Stimulated activated CD8-positive, alpha-beta memory T cell treated with anti-CD3 and anti-CD28 coated beads, Interleukin-12 subunit alpha, Interleukin-12 subunit beta, amount 100 ng/mL, for 4 hours (primary cell): ENCODE data around the gene EHD1.

Experiments used
- DNase-seq: peaks from one replicate; pipeline ENCODE4 v3.0.0-alpha.2; 2020; ENCODE audit warnings: low read depth

Gene EHD1

DNA sequence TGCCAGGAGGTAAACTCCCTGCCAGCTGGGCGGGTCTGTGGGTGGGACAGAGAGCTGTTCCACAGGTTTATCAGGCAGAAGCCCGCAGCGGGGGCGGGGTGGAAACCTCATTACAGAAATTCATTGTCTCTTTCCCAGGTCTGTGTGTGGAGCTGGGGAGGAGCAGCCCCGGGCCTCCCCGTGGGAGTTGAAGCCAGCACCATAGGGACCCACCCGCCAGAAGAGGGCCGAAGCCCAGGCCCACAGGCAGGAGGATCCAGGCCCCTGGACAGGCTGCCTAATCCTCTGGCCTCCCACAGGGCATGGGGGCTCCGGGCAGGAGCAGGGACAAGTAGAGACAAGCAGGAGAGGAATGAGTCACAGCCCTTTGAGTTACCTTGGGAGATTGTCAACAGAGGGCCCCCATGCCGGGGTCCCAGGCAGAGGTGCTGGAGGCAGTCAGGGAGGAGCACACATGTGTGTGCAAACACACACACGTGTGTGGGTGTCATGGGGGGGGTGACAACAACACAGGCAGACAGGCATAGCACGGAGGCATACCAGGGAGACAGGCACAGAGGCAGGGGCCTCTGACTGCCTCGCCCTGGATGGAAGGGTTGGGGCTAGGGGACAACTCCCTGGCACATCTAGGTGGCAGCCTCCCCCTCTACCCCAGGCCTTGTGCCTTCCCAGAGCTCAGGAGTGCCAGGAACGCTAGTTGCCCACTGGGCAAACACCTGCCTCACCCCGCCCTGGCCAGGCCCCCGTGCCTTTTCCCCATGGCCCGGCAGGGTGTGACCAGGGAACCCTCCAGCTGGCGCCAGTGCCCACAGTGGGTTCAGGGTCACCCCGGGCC lies 35.4 kb downstream of the EHD1 start:
- DNase-seq: no peak

DNA sequence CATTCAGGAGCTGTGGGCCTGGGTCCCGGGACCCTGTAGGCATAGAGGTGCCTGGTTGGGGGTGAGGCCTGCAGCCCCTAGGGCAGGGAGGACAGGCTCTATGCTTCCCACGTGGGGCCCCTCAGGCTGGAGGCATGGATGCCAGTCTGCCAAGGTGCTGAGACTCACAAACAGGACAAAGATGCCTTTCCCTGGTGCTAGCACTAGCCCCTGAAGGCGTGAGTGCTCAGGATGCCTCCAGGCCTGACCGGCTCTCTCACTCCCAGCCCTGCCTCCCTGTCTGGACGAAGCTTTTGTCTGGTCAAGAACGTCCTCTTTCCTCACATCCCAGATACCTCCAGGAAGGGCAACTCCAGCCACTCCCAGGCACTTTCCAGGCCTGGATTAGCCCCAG lies 36.1 kb downstream of the EHD1 start:
- no peak for DNase-seq

DNA sequence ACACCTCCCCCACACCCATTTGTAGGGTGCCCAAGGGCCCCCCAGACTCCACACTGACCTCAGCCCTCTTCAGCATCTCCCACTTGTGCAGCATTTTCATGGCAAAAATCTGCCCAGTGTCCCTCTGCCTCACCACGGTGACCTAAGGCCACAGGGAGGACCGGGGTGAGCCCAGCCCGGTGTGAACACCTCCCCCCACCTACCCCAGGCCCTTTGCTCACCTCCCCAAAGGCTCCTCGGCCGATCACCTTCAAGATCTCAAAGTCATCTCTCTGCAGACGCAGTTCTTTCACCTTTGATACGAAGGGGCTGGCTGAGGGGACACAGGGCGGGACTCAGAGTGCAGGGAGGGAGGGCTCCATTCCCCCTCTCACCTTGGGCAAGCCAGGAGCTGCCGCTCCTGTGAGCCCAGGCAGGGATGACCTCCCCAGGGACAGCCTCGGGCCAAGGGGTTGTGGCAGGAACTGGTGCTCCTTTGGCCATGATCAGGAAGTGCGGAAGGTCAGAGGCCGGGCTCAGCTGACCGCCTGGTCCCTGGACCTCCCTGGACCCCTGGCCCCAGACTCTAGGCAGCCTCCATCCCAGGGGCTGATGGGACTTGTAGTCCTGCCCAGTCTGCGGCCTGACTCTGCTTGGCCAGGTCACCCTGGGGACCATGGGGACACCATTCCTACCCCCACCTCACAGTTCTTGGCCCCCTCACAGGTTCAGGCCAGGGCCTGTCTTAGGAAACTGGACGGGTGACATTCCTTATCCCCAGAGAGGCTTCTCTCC lies 36.6 kb downstream of the EHD1 start:
- no peak for DNase-seq

DNA sequence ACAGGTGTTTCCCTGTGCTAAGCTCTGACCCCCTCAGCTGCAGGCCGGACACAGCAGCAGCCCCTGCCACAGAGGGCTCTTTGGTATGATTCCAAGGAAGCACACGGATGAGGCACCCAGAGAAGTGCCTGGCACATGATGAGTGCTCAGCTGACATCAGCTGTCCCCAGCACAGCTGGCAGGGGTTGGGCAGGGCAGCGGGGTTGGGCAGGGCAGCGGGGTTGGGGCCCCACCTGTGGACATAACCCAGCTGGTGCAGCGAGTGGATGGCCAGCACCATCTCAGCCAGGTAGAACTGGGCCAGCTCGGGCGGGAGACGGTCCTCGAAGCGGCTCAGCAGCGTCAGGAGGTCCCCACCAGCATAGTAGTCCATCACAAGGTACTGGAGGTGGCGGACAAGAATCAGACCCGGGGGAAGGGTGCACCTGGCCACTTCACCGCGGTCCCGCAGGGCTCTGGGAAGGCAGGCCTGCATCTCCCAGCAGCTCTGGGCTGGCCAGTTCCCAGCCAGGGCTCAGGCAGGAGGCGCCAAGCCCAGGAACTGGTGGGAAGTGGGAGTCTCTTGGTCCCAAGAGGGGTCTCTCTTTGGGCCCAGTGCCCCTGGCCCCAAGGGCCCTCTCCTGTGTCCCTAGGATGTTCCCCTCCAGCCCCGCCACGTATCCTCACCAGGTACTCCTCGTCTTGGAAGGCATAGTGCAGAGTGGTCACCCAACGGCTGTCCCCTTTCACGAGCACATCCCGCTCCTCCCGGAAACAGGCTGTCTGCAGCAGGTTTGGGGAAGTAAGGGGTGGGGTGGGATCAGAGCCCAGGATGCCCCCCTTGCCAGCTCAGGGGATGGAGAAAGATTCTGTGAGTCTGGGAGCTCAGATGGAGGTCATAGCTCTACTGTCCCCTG lies 38.3 kb downstream of the EHD1 start:
- no peak for DNase-seq

DNA sequence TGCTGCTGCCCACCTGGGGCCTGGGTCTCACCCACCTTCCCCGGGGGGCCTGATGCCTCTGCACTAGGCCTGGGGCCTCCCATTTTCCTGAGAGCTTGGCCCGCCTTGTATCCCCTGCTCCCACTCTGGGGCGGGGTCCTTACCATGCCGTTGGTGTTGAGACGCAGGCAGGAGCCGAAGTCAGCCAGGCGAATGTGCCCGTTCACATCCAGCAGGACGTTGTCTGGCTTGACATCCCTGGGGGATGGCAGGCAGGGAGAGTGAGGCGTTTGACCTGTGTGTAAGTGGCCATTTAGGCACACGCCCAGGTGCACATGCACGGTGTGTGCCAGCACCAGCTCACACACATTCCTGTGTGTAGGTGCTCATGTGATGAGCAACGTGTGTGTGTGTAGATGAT lies 39.1 kb downstream of the EHD1 start:
- no peak for DNase-seq

DNA sequence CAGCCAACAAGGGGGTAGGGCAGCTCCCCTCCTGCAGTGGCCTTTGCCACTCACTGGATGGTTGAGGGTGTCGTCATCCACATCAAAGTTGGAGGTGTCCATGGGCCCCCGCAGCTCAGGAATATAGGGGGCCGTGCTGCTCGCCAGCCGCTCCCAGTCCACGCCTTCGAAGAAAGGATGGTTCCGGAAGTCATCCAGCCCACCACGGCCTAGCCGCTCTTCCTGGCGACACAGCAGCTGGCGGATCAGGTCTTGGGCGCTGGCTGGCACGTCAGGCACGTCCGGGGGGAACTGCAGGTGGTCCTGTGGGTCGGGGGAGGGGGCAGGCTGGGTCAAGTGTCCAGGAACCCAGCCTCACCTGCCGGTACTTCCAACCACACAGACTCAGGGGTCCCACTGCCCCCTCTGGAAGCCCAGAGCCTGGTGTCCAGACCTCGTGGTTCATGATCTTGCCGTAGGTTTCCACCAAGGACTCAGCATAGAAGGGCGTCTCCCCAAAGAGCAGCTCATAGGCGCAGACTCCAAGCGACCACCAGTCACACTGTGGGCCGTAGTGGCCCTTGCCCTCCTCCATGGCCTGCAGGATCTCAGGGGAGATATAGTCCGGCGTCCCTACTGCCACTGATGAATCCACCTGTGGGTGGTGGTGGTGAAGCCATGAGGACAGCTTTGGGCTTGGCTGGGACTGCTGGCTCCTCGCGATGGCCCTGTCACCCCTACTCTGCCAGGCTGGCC lies 39.7 kb downstream of the EHD1 start:
- DNase-seq: no peak

DNA sequence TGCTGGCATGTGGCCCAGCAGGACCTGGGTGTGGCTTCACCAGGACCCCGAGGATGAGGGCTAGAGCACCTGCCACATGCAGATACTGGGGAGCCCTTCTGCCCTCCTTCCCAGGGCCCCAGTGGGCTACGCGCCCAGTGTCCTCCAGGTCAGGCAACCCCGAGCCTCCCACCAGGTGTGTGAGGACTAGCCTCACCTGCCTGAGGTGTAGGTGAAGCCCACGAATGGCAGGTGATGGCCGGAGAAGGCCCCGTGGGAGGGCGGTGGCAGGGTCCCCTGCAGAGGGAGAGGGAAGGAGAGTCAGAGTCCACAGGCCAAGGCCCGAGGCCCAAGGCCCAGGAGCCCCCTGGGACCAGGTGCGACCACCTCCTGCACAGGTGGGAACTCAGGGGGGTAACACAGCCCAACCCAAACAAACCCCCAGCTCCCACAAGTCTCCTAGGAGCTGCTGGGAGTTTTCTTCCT lies 40.5 kb downstream of the EHD1 start:
- DNase-seq: no peak

DNA sequence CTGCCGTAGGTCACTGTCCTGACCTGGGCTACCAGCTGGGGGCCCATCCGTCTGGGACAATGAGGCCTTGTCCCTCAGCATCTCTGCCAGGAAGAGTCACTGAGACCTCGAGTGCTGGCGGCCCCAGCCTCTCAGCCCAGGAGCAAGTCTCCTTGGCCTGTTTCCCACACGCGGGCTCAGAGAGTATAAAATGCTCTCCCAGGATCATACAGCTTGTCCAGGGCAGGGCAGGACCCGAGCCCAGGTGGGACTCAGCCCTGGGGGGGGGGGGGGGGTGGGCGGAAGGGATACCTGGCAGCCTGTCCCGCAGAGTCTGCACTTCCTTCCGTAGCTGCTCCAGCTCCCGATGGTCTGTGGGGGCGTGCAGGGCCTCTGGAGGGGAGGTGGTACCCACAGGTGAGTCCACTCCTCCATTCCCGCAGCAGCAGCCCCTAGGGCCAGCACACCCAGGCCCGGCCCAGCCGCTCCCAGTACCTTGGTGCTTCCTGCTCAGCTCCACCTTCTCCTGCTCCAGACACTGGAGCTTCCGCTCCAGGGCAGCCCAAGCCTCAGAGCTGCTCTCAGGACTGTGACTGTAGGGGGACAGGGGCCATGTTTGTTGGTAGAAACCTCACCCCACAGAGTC lies 41.9 kb downstream of the EHD1 start:
- DNase-seq: no peak

DNA sequence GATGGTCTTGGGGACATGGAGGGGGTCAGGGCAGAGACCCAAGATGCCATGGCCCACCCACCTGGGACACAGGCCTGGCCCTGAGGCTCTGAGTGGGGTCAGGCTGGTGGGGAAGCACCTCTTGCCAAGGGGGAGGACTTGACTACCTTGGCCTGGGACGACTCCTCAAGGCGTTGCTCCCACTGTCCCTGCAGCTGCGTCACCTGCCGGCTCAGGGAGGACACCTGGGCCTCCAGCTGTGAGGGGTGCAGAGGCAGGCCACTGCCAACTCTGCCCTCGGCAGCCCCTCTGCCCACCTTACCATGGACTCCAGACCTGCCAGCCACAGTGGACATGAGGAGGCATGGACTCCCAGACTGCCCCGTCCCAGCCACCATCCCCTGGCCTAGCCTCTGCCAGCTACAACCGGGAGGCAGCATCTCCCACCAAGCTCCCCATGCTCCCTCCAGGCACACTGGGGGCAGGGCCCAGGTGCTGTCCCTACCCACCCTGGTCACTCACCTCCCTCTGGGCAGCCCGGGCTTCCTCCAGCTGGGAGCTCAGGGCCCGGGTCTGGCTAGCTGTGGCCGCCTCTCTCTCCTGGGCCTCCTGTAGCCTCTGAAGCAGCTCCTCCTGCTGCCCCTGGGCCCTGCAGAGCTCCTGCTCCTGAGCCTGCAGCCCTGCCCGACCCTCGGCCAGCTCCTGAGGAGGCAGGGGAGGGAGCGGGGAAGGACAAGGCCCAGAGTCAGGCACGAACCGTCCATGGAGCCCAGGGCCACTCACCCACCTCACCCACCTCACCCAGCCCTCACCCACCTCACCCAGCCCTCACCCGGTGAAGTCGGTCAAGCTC lies 42.6 kb downstream of the EHD1 start:
- DNase-seq: no peak

DNA sequence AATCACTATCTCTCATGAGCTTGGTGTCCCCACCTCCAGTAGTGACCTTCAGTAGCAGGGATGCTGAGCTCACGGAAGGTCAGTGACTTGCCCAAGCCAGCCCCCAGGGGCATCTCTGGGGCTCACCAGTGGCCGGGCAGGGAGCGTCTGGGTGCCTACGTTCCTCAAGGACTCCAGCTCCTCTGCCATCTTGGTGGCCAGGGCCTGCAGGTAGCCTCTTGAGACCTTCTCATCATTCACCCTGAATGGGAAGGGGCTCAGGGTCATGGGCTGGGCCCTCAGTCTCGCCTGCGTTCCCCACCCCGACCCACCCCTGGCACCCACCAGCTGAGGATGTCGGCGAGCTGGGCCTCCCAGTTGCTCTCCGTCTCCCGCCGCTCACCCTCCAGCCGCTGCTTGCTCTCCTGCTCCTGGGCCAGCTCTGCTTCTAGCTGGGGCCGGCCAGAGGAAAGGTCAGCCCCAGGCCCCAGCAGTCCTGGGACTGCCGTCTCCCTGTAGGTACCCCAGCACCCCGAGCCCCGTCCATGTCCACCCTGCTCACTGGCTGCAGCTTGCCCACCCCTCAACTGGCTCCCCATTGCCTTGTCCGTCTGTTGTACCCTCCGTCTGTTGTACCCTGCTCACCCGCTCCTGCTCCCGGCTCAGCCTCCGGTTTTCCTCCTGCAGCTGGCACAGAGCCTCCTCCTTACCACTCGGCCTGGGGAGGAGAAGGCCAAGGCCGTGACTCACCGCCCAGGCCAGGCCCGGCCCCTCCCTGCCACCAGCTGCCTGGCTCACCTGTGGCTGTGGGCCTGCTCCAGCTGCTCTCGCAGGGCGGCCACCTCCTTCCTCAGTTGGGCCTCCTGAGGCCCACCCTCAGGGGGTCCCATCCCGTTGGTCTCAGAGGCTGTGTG lies 43.5 kb downstream of the EHD1 start:
- no peak for DNase-seq

DNA sequence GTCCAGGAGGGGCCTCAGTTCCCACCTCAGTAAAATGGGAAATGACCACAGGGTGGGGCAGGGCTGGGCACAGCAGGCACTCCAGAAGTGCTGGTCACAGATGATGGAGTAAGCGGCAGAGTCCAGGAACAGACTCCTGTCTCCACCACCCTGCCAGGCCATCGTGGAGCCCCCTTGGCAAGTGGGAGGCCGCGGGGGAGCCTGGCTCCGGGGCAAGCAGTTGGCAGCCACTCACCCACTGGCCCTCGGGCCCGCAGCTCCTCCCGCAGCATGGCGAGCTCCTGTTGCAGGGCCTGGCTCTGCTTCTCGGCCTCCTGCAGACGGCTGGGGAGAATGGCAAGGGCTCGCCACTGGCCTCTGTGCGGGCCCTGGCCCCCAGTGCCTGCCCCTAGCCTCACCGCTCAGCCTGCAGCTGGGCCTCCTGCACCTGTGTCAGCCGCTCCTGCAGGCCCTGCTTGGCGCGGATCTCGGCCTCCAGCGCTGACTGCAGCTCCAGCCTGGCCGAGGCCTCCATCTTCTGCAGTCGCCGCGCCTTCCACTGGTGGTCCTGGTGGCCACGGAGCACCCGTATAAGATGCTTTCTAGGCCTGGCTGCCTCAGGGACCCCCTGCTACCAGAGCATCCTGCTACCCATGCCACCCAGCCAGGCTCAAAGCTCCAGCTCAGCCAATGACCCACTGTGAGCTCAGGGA lies 44.2 kb downstream of the EHD1 start:
- no peak for DNase-seq

DNA sequence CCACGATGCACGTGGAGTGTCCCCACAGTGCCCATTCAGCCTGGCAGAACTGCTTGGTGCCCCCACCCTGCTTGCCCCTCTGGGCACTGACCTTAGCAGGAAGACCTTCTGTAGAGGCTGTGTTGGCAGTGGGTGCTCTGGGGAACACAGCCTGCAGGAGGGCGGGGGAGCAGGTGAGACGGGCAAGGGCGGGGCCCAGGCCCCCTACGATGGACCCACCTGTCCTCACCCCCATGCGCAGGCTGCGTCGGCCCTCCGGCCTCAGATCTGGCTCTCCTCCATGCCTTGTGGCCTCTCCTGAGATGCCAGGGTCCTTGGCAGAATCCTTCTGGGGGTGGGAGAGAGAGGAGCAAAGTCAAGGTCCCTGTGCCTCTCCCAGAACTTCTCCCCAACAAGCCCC lies 44.9 kb downstream of the EHD1 start:
- no peak for DNase-seq

DNA sequence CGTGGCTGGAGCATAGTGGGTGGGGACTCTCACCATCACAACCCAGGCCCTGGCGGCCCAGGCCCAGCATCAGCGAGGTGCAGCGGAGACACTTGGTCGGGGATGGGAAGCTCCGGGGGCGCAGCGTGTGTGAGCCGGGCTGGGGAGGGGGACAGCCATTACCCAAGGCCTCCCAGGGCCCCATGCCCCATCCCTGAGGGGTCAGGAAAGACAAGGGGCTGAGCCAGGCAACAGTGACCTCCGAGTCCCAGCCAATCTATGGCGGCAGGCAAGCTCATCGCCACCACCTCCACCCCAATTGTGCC lies 45.3 kb downstream of the EHD1 start:
- DNase-seq: no peak

DNA sequence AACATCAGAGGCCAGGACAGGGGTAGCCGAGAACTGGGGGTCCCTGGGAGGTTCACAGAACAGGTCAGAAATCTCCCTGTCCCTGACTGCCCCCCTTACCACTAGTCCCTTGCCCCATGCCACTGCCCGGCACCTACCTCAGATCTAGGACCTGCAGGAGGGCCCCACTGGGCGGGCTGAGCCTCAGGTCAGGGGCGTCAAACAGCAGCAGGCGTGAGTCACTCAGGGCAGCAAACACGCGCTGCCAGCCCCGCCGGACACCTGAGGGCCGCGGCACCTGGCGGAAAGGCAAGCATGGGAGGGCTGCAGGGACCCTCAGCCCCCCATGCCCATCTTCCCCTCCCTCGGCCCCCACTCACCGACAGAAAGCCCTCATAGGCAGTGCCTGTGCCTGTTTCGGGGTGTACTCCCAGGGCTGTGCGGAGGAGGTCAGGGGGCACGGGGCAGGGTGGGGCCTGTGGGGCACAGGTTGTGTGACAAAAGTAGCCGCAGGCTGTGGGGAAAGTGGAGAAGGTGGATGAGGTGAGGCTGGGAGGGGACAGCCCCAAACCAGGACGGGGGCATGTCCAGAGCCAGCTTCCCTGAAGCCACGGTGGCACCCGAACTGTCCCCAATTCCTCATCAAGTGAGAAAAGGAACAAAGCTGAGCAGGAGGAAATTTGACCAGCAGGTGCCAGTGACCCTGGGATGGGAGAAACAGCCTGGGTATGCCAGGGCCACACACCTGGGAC lies 45.8 kb downstream of the EHD1 start:
- DNase-seq: no peak

DNA sequence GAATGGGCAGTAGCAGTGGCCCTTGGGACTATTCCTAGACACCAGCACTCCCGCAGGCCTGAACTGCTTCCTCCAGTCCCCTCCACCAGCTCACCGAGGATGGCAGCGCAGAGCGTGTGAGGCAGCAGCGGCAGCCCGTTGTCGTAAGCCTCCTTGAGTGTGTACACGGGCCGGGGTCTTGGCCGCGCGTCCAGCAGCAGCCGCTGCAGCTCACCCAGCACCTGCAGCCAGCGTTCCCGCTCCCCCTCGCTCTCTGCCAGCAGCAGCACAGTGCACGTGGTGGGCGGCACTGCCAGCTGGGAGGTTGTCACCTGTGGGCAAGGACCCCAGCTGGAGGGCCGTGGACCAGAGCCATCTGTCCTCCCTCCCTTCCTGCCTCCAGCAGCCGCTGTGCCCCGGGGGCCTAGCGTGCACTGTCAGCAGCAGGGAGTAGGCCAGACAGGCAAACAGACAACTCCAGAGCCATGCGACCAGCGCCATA lies 47.0 kb downstream of the EHD1 start:
- DNase-seq: no peak

DNA sequence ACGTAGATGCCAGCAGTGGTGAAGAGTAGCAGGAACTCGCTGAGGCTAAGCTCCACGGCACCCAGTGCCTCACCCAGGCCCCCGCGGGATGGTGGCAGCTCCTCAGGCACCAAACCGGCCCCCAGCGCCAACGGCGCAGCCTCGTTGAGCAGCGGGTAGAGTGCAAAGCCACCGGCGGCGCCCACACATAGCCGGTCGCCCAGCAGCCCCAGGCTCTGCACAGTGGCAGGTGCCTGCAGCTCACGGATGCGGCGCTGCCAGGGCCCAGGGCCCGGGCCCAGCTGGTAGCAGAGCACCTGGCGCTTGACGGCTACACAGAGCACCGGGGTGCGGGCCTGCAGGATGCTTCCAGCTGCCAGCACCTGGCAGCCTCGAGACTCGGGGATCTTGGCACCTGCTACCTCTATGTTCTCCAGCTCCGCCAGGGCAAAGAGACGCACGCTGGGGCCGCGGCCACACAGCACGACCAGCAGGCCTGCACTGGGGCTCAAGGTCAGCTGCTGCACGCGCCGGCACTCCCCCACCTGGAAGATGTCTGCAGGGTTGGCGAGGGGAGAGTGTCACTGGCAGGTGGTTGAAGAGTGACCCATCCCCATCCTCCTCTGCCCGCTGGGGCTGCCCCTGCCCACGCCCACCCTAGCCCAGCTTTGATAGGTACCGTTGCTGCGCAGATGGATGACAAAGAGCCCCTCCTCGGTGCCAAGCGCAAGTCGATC lies 48.7 kb downstream of the EHD1 start:
- DNase-seq: no peak

DNA sequence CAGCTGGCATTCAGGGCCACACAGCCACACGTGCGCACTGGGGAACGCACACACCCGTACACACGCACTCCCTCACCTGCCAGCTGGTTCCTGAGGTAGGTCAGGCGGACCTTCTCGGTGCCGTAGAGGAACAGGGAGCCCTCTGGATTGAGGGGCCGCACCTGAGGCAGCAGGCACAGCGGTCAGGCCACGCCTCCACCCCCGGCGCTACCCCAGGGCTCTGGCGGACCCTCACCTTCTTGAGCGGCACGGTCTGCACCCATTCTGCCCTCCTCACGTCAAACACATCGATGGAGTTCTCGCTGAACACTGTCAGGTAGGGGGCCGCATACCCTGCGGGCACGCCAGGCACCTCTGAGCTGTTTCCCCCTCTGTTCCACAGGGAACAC lies 51.0 kb downstream of the EHD1 start:
- DNase-seq: no peak
